Ishikawa (cell line): Measurements from ENCODE around the gene ALKBH8.

Source experiments
- CEBPB ChIP-seq: IDR thresholded peaks from 2 replicates; pipeline ENCODE4 v1.6.1; 2012
- CREB1 ChIP-seq: IDR thresholded peaks from 2 replicates; pipeline ENCODE4 v1.6.1; 2012; ENCODE audit warnings: low read depth
- EGR1 ChIP-seq: IDR thresholded peaks from 2 replicates; pipeline ENCODE4 v1.6.1; 2012
- EP300 ChIP-seq: IDR thresholded peaks from 2 replicates; pipeline ENCODE4 v1.6.1; 2012; ENCODE audit warnings: borderline replicate concordance
- FOXM1 ChIP-seq: IDR thresholded peaks from 2 replicates; pipeline ENCODE4 v1.6.1; 2012; ENCODE audit warnings: low read depth, borderline replicate concordance
- NFIC ChIP-seq: IDR thresholded peaks from 2 replicates; pipeline ENCODE4 v1.6.1; 2012
- RAD21 ChIP-seq: IDR thresholded peaks from 2 replicates; pipeline ENCODE4 v1.6.1; 2012; ENCODE audit warnings: low read depth
- TAF1 ChIP-seq: IDR thresholded peaks from 2 replicates; pipeline ENCODE4 v1.6.1; 2012; ENCODE audit warnings: low read depth, mild to moderate bottlenecking
- TCF12 ChIP-seq: IDR thresholded peaks from 2 replicates; pipeline ENCODE4 v1.6.1; 2012; ENCODE audit warnings: low read depth
- TEAD4 ChIP-seq: IDR thresholded peaks from 2 replicates; pipeline ENCODE4 v1.6.1; 2012
- YY1 ChIP-seq: IDR thresholded peaks from 2 replicates; pipeline ENCODE4 v1.6.1; 2012; ENCODE audit warnings: low read depth
- ZBTB7A ChIP-seq: IDR thresholded peaks from 2 replicates; pipeline ENCODE4 v1.6.1; 2012; ENCODE audit warnings: low read depth
- TF ChIP-seq, protein P1 (sequence below): IDR thresholded peaks from 2 replicates; pipeline ENCODE4 v1.6.1; 2012
- TF ChIP-seq, protein P2 (sequence below): IDR thresholded peaks from 2 replicates; pipeline ENCODE4 v1.6.1; 2012; ENCODE audit warnings: low read depth, mild to moderate bottlenecking
- TF ChIP-seq, protein P3 (sequence below): IDR thresholded peaks from 2 replicates; pipeline ENCODE4 v1.6.1; 2012

Gene ALKBH8

DNA sequence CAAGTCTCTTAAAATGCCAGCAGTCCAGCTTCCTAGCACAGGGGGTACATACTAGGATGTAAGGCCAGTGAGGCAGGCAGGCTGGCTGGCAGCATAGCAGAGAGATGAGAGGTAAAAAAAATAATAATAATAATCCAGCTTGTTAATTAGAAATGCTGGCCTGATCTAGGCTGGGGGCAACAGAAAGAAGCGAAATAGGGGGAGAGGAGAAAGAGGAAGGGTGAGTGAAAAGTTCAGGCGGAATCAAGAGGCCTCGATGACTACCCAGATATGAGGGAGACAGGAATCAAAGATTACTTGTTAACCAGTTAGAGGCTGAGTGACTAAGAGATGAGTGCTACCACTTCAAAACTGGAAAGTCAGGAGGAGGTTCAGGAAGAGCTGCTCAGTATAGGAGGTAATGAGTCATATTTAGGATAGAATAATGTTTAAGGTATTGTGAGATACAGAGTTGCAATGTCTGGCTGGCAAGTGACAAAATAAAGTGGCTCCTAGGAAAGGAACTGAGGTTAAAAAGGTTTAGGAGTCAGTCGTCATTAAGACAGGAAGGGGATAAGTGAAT, 2.8 kb downstream of the ALKBH8 start:
- TF ChIP-seq RAD21 (no peak), EP300 (no peak), NFIC (no peak), TCF12 (no peak), YY1 (no peak), CREB1 (no peak)

DNA sequence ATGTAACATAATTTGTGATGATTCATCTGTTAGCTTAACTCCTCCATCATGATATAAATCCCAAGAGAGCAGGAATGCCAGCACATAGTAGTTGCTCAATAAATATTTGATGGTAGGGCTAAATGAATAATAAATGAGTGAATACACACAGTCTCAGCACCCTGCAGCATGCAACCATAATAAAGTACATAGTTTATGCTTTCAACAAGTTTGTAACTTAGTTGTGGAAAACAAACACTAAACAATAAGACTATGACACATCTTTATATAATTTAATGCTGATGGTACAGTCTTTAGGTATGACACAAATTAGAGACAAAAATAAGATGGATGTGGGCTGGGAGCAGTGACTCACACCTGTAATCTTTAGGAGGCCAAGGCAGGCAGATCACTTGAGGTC, 3.8 kb downstream of the ALKBH8 start:
- no peak for TF ChIP-seq CREB1
- no peak for TF ChIP-seq NFIC
- TF ChIP-seq RAD21 = no peak
- no peak for TF ChIP-seq EP300
- no peak for TF ChIP-seq YY1
- TF ChIP-seq, protein P1, sequence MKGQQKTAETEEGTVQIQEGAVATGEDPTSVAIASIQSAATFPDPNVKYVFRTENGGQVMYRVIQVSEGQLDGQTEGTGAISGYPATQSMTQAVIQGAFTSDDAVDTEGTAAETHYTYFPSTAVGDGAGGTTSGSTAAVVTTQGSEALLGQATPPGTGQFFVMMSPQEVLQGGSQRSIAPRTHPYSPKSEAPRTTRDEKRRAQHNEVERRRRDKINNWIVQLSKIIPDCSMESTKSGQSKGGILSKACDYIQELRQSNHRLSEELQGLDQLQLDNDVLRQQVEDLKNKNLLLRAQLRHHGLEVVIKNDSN = no peak
- no peak for TF ChIP-seq TCF12
- TF ChIP-seq, protein P2, sequence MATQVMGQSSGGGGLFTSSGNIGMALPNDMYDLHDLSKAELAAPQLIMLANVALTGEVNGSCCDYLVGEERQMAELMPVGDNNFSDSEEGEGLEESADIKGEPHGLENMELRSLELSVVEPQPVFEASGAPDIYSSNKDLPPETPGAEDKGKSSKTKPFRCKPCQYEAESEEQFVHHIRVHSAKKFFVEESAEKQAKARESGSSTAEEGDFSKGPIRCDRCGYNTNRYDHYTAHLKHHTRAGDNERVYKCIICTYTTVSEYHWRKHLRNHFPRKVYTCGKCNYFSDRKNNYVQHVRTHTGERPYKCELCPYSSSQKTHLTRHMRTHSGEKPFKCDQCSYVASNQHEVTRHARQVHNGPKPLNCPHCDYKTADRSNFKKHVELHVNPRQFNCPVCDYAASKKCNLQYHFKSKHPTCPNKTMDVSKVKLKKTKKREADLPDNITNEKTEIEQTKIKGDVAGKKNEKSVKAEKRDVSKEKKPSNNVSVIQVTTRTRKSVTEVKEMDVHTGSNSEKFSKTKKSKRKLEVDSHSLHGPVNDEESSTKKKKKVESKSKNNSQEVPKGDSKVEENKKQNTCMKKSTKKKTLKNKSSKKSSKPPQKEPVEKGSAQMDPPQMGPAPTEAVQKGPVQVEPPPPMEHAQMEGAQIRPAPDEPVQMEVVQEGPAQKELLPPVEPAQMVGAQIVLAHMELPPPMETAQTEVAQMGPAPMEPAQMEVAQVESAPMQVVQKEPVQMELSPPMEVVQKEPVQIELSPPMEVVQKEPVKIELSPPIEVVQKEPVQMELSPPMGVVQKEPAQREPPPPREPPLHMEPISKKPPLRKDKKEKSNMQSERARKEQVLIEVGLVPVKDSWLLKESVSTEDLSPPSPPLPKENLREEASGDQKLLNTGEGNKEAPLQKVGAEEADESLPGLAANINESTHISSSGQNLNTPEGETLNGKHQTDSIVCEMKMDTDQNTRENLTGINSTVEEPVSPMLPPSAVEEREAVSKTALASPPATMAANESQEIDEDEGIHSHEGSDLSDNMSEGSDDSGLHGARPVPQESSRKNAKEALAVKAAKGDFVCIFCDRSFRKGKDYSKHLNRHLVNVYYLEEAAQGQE = no peak
- no peak for TF ChIP-seq FOXM1
- no peak for TF ChIP-seq CEBPB
- no peak for TF ChIP-seq ZBTB7A
- TF ChIP-seq, protein P3, sequence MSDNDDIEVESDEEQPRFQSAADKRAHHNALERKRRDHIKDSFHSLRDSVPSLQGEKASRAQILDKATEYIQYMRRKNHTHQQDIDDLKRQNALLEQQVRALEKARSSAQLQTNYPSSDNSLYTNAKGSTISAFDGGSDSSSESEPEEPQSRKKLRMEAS = no peak
- no peak for TF ChIP-seq TEAD4
- TF ChIP-seq EGR1 = no peak
- TF ChIP-seq TAF1 = no peak

DNA sequence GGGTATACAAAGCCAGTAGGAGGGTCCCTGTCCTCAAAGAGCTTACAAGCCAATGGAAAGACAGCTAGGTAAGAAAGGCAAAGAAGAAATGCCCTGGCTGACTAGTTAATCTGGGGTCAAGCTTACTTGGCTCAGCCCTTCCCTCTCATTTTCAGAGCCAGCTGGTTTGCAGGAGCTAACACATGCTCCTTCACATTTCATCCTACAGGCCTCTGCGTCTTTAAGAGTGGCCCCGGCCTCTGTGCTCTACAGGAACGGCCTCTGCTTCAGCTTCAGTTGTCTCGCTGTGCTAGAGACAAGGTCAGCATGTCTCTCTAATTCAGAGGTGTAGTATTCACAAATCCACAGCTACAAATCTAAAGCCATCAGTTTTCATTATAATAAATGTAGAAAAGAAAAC, 15.2 kb downstream of the ALKBH8 start:
- TF ChIP-seq TAF1 (no peak), NFIC (no peak), CREB1 (no peak), RAD21 (no peak), EP300 (no peak), EGR1 (no peak), TEAD4 (no peak), TCF12 (no peak), FOXM1 (no peak), ZBTB7A (no peak), CEBPB (no peak), YY1 (no peak)
- TF ChIP-seq, protein P3 = no peak
- TF ChIP-seq, protein P2 = no peak
- TF ChIP-seq, protein P1 = no peak

DNA sequence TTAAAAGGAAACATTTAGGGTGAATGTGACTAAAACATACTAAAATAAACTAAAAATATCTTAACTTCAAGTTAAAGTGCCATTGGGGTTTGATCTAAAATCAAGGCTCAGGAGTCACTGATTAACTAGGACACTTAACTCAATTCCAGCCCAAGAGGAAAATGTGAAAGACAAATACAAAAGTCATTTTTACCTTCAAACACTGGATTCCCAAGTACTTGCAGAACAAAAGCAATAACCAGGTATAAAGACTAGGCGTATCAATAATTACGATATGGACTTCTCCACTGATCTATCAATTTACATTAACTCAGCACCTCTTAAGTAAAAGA, 15.6 kb downstream of the ALKBH8 start:
- TF ChIP-seq RAD21 (no peak), EP300 (no peak), CREB1 (no peak), EGR1 (no peak), YY1 (no peak), ZBTB7A (no peak), TCF12 (no peak), FOXM1 (no peak), CEBPB (no peak)
- TF ChIP-seq, protein P3 = no peak
- TF ChIP-seq, protein P2 = no peak
